T-helper 2 cell treated with Interferon-gamma antibody and Interleukin-4, amounts not matched to agents 100 ng/mL and 5 ng/mL, for 36 hours (primary cell): ENCODE measurements around the gene C20orf96. TPM values are rescaled to one million over a fixed set of nuclear protein-coding genes. Genes with fewer than 3 reads are reported as not detected.
"Not testable (repeated sequence)": the region's sequence is repeated elsewhere in the genome, so short reads cannot be mapped to it uniquely, and the experiment has no call there.

Experiments
- intact Hi-C: fragments of 100-400 bp; cut with micrococcal nuclease; formaldehyde crosslinking; loops from one replicate; pipeline ENCODE4 v1.15.1; 2023
- total RNA-seq: library from RNA; stranded (reverse); gene quantifications from 2 replicates; pipeline ENCODE4 v1.2.3, GENCODE V29; 2022

C20orf96 gene
- total RNA-seq, 1 donor from 2014 or later: 6.8 TPM

- intact Hi-C loops: no loop called here
Measured at GRCh38 chr20:252801-253200, 37.7 kb downstream of the C20orf96 start.

- intact Hi-C loops: no loop called here
Measured at GRCh38 chr20:251354-251753, 39.2 kb downstream of the C20orf96 start.

GRCh38 chr20:242905-243304 is 47.6 kb downstream of the C20orf96 start:
- intact Hi-C loops: no loop called here

GRCh38 chr20:237929-238328 is 52.6 kb downstream of the C20orf96 start:
- intact Hi-C loops: no loop called here

- intact Hi-C loops: no loop called here
Measured at GRCh38 chr20:237489-237888, 53.1 kb downstream of the C20orf96 start.

GRCh38 chr20:235891-236290 is 54.7 kb downstream of the C20orf96 start:
- intact Hi-C loops: no loop called here

GRCh38 chr20:227439-228105 is 63.0 kb downstream of the C20orf96 start:
- intact Hi-C loops: no loop called here

- intact Hi-C loops: no loop called here
Measured at GRCh38 chr20:226958-227357, 63.6 kb downstream of the C20orf96 start, which contains the start of gene DEFB129. DEFB129 (plus strand) TSS chr20:227258; CDS start chr20:227289, 31 bp downstream.

GRCh38 chr20:225879-226278 is 64.7 kb downstream of the C20orf96 start:
- intact Hi-C loops: not testable (repeated sequence)

GRCh38 chr20:221258-221830 is 69.2 kb downstream of the C20orf96 start:
- intact Hi-C loops: no loop called here

Other genes with a start within 250 kb of the C20orf96 start
- not detected in 2 replicates for gene DEFB125, start 203.1 kb downstream of the C20orf96 start, total RNA-seq
- gene DEFB126, start 148.2 kb downstream of the C20orf96 start, total RNA-seq: not detected in 2 replicates
- not detected in 2 replicates for gene DEFB127, start 133.3 kb downstream of the C20orf96 start, total RNA-seq
- not detected in 2 replicates for gene DEFB128, start 101.0 kb downstream of the C20orf96 start, total RNA-seq
- gene DEFB129, start 63.5 kb downstream of the C20orf96 start, total RNA-seq: not detected in 2 replicates
- not detected in 2 replicates for gene DEFB132, start 33.0 kb downstream of the C20orf96 start, total RNA-seq
- gene ZCCHC3, start 6.8 kb upstream of the C20orf96 start, total RNA-seq: 25.8 and 26.6 TPM in 2 replicates
- 7.7 and 8.1 TPM in 2 replicates for gene SOX12, start 34.8 kb upstream of the C20orf96 start, total RNA-seq
- 4.0 and 5.2 TPM in 2 replicates for gene NRSN2, start 56.4 kb upstream of the C20orf96 start, total RNA-seq
- 26.4 and 28.4 TPM in 2 replicates for gene TRIB3, start 90.0 kb upstream of the C20orf96 start, total RNA-seq
- gene RBCK1, start 117.5 kb upstream of the C20orf96 start, total RNA-seq: 116 and 118 TPM in 2 replicates
- 32.2 and 32.5 TPM in 2 replicates for gene TBC1D20, start 171.8 kb upstream of the C20orf96 start, total RNA-seq